ENCODE results near the gene ID2. TPM values are rescaled to one million over a fixed set of nuclear protein-coding genes. Genes with fewer than 3 reads are reported as not detected.

Gene ID2
- polyA plus RNA-seq, 2 of the 4 experiments (the other 2 are of a cell fraction): 177 to 181 TPM

DNA sequence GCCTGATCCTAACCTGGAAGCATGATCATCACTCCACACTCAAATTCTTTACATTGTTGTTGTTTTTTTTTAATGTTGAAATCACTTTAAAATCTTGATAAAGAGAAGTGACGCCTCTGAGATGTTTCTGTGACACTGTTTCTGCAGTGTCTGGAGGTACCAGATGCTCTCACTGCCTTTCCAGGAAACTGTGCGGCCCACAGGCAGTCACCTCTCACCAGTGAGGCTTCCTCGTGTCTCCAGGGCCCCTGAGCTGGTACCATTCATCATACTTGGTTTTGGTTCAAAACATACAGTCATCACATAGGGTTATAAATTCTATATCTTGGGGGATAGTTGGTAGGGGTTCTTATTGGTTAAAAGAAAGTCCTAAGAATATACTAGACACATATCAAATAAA is 10.1 kb upstream of the ID2 start (continued):
- TF ChIP-seq, protein P1, sequence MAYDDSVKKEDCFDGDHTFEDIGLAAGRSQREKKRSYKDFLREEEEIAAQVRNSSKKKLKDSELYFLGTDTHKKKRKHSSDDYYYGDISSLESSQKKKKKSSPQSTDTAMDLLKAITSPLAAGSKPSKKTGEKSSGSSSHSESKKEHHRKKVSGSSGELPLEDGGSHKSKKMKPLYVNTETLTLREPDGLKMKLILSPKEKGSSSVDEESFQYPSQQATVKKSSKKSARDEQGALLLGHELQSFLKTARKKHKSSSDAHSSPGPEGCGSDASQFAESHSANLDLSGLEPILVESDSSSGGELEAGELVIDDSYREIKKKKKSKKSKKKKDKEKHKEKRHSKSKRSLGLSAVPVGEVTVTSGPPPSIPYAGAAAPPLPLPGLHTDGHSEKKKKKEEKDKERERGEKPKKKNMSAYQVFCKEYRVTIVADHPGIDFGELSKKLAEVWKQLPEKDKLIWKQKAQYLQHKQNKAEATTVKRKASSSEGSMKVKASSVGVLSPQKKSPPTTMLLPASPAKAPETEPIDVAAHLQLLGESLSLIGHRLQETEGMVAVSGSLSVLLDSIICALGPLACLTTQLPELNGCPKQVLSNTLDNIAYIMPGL (CRISPR knock-in tag; IDR thresholded peaks at IDR 0.05; ENCODE audit: borderline replicate concordance): no peak
- TF ChIP-seq NFE2L2 (conservative IDR thresholded peaks at IDR 0.05; ENCODE audit: low read length) (no peak), MYC (IDR thresholded peaks at IDR 0.05; ENCODE audit: borderline replicate concordance, low read length) (no peak), SREBF2 (IDR thresholded peaks at IDR 0.05) (no peak), CHD4 (IDR thresholded peaks at IDR 0.05; ENCODE audit: borderline replicate concordance) (no peak), MAFK (IDR thresholded peaks at IDR 0.05; ENCODE audit: partially characterized antibody) (no peak)
- TF ChIP-seq, protein P2, sequence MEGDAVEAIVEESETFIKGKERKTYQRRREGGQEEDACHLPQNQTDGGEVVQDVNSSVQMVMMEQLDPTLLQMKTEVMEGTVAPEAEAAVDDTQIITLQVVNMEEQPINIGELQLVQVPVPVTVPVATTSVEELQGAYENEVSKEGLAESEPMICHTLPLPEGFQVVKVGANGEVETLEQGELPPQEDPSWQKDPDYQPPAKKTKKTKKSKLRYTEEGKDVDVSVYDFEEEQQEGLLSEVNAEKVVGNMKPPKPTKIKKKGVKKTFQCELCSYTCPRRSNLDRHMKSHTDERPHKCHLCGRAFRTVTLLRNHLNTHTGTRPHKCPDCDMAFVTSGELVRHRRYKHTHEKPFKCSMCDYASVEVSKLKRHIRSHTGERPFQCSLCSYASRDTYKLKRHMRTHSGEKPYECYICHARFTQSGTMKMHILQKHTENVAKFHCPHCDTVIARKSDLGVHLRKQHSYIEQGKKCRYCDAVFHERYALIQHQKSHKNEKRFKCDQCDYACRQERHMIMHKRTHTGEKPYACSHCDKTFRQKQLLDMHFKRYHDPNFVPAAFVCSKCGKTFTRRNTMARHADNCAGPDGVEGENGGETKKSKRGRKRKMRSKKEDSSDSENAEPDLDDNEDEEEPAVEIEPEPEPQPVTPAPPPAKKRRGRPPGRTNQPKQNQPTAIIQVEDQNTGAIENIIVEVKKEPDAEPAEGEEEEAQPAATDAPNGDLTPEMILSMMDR (IDR thresholded peaks at IDR 0.05): no peak

DNA sequence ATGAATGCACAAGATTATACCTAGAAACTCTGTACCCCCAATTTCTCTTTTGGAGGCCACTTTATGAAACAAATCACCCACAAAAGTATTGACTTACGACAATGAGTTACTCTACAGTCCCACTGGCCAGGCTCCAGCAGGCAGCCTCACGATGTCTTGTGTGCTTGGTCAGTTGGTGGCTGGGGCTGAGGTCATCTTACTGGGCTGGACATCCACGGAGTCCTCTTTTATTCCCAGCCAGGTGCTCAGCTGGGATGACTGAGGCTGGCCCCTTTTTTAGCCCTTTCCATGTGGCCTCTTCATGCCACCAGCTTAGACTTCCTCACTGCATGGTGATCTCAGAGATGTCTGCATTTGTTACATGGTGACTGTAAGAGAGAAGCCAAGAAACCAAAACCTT is 8.9 kb upstream of the ID2 start:
- POLR2A ChIA-PET: no interaction called here
- FAIRE-seq (no peak), DNase-seq (ENCODE audit: low read depth in 1 of 2, low spot score in 1 of 2) (no peak), ATAC-seq (no peak)
- Histone ChIP-seq H3K4me2 (no peak overlapping the region), H3K9me3 (peaks cover 19% of the 10 kb centered on the region; the same call in 2 of the 3 replicates), H3K4me1 (peaks cover 12% of the 10 kb centered on the region), H3K27ac (no peak overlapping the region), H3K4me3 (no peak overlapping the region)
- TF ChIP-seq ZFP36 (IDR thresholded peaks at IDR 0.05; ENCODE audit: borderline replicate concordance, partially characterized antibody) (no peak), EP300 (IDR thresholded peaks at IDR 0.05) (no peak), FOSB (CRISPR knock-in tag; IDR thresholded peaks at IDR 0.05) (no peak), FOSL2 (IDR thresholded peaks at IDR 0.05) (no peak), FOSL2 (CRISPR knock-in tag; IDR thresholded peaks at IDR 0.05) (no peak), NR3C1 (IDR thresholded peaks at IDR 0.05) (no peak), NPAS2 (CRISPR knock-in tag; IDR thresholded peaks at IDR 0.05; ENCODE audit: borderline replicate concordance) (no peak), HOXA7 (CRISPR knock-in tag; IDR thresholded peaks at IDR 0.05) (no peak), HOXB5 (CRISPR knock-in tag; IDR thresholded peaks at IDR 0.05) (no peak)
- TF ChIP-seq, protein P3, sequence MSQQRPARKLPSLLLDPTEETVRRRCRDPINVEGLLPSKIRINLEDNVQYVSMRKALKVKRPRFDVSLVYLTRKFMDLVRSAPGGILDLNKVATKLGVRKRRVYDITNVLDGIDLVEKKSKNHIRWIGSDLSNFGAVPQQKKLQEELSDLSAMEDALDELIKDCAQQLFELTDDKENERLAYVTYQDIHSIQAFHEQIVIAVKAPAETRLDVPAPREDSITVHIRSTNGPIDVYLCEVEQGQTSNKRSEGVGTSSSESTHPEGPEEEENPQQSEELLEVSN (IDR thresholded peaks at IDR 0.05; ENCODE audit: borderline replicate concordance, low read depth): no peak
- TF ChIP-seq, protein P4, sequence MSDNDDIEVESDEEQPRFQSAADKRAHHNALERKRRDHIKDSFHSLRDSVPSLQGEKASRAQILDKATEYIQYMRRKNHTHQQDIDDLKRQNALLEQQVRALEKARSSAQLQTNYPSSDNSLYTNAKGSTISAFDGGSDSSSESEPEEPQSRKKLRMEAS (IDR thresholded peaks at IDR 0.05): no peak
- TF ChIP-seq, protein P1 (CRISPR knock-in tag; IDR thresholded peaks at IDR 0.05; ENCODE audit: borderline replicate concordance): no peak
- TF ChIP-seq, protein P2 (IDR thresholded peaks at IDR 0.05): no peak
- 59% methylated on average over 3 of the region's 3 CpGs for WGBS (ENCODE audit: missing lambda C conversion rate)
- CTCF ChIA-PET: interaction anchor here (1.3 kb wide), 1 partner anchor 1246 kb away, joined by 3 read pairs; no protein-coding TSS in a partner anchor

Data from A549 (cell line).